GM18870 (cell line): ENCODE measurements around the gene PDZD2.
"Not testable (repeated sequence)": the region's sequence is repeated elsewhere in the genome, so short reads cannot be mapped to it uniquely, and the experiment has no call there.

Source experiments
- ATAC-seq: cut with Tn5 transposase; IDR thresholded peaks from one replicate; pipeline ENCODE4 v1.9.1; 2021; ENCODE audit warnings: moderate library complexity; ENCODE audit not compliant: unreplicated experiment

Gene PDZD2

DNA sequence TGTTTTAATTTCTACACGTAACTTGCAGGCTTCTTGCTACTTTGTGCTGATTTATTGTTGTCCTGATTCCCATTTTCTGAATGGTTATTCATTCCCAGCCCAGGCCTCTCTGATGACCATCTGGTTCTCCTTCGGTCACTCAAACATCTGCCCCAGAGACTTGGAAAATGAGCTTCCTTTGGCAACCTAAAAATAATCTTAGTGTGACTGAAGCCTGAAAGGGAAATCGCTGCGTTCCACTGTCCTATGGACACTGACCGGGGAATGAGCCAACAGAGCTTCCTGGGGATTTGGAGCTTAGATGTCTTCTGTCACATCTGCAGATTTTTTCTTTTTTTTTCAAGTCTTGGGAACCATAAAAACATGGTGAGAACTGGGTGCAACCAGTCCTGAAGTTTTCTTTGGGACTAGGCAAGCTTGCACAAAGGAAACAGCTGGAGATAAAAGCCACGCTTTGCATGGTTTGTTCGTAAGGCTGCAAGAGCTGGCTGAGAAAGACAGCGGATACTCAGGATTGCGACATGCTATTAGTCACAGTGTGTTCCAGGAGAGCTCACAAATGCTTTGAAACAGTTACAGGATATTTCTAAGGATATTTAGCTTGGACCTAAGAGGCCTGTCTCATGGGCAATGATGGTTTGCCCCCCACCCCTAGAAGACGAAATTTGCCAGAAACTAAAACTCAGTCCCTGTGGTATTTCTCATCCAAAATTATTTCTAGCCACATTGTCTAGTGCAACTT is 389.0 kb downstream of the PDZD2 start:
- ATAC-seq, result no peak

DNA sequence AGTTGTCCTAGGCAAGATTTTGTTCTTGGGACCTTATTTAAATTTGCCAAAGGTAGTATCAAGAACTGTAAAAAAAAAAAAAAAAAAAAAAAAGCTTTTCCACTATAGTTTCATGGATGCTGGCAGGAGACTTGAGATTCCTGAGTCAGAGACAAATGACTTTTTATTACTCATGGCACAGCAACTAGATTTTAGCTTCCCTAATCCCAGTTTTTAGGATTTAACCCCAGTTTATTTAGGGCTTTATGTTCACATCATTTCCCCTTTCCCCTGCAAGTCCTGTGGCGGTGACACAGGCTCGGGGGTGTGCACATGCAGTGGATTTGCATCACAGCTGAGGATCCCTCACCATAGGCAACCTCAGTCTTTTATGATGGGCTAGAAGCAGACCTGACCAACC is 390.3 kb downstream of the PDZD2 start:
- ATAC-seq, result no peak

DNA sequence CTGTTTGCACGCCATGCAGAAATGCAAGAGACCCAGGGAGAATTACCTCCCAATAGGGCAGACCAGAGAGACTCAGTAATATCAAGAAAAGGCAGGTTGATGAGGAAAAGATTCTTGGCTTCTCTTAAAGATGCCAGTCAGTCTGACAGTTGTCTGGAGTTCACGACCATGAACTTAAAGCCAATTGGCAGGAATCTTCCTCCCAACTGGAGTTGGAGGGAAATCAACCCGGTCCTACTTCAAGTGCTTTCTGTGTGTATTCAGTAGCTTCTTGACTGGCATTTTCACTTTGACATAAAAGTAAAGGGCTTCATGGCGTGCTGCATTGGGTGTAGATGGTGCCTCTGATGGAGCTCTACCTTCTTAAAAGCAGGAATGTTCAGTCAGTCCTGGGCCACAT is 390.9 kb downstream of the PDZD2 start:
- no peak for ATAC-seq

- ATAC-seq, result no peak
Observed at GRCh38 chr5:32030222-32030621, 391.3 kb downstream of the PDZD2 start.

- no peak for ATAC-seq
Observed at GRCh38 chr5:32030686-32031085, 391.8 kb downstream of the PDZD2 start.

GRCh38 chr5:32031089-32031488 is 392.2 kb downstream of the PDZD2 start:
- no peak for ATAC-seq

DNA sequence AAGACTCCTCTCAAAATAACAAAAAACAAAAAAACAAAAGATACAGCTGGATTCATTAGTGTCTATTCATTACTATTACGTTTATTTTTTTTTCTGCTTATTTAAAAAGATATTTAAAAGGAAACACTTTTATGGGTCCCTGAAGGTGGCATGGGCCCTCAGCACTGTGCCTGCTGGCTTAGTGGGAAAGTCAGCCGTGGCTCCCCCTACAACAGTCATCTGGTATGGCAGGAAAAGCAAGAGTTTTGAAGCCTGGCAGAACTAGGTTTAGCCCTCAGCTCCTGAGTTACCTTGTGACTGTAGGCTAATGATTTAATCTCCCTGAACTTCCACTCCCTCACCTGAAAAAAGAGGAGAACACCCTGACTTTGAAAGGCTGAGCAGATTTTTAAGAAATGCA is 399.6 kb downstream of the PDZD2 start:
- no peak for ATAC-seq

GRCh38 chr5:32039133-32039532 is 400.2 kb downstream of the PDZD2 start:
- not testable (repeated sequence) for ATAC-seq

DNA sequence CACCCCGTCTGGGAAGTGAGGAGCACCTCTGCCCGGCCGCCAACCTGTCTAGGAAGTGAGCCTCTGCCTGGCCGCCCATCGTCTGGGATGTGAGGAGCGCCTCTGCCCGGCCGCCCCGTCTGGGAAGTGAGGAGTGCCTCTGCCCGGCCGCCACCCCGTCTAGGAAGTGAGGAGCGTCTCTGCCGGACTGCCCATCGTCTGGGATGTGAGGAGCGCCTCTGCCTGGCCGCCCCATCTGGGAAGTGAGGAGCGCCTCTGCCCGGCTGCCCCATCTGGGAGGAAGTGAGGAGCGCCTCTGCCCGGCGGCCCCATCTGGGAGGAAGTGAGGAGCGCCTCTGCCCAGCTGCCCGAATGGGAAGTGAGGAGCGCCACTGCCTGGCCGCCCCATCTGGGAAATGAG is 400.7 kb downstream of the PDZD2 start:
- not testable (repeated sequence) for ATAC-seq

DNA sequence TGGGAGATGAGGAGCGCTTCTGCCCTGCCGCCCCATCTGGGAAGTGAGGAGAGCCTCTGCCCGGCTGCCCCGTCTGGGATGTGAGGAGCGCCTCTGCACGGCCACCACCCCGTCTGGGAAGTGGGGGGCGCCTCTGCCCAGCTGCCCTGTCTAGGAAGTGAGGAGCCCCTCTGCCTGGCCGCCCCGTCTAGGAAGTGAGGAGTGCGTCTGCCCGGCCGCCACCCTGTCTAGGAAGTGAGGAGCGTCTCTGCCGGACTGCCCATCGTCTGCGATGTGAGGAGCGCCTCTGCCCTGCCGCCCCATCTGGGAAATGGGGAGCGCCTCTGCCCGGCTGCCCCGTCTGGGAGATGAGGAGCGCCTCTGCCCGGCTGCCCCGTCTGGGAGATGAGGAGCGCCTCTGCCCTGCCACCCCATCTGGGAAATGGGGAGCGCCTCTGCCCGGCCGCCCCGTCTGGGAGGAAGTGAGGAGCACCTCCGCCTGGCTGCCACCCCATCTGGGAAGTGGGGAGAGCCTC is 401.3 kb downstream of the PDZD2 start:
- not testable (repeated sequence) for ATAC-seq

- ATAC-seq, result no peak
Observed at GRCh38 chr5:32042551-32042961, 403.6 kb downstream of the PDZD2 start.

GRCh38 chr5:32043105-32043504 is 404.2 kb downstream of the PDZD2 start:
- ATAC-seq, result no peak

GRCh38 chr5:32044434-32044833 is 405.5 kb downstream of the PDZD2 start:
- no peak for ATAC-seq

DNA sequence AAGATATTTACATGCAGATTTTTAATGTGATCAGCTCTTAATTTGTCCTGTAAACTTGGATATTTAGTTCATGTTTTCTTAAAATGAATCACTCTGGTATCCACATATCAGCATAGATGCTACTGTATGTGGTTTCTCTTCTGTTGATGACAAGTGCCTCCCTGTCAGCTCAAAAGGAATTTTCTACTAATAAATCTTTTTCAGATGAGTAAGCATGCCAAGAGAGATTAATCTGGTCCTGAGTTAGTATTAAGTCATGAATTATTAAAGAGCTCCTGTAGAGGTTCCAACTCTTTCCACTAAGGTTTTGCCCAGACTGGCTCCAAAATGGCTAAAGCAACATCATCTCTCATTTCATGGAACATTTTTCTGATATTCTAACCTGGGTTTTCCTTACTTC is 406.0 kb downstream of the PDZD2 start:
- ATAC-seq, result no peak

DNA sequence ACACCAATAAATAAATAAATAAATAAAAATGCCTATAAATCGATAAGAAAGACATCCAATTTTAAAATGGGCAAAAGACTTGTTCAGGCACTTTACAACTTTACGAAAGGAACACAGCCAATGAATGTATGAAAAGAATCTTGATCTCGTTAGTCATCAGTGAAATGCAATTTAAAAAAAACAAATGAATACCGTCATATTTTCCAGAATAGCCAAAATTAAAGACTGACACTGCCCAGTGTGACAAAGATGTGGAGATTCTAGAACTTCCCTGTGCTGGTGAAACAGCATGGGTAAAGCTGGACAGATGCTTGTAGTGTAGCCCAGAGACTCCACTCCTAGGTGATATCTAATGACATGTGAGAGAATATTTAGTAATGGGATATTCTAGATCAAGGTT is 408.1 kb downstream of the PDZD2 start:
- ATAC-seq, result no peak

DNA sequence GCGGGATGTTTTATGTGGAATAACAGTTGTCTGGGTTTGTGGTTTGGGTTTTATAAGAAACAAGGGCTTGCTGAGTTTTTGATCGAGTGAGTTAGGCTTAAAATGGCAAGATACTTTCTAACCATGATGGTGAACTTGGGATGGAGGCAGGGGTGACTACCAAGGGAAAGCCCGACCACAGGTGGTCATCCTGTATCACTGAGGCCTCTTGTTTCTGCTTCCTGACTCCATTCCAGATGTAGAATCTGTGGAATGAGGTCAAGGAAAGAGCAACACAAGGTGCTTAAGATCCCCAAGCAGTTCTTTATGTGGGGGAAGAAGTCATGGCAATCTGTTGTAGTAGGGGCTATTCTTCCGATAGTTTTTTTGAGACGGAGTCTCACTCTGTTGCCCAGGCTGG is 412.9 kb downstream of the PDZD2 start:
- no peak for ATAC-seq

GRCh38 chr5:32055891-32056866 is 417.2 kb downstream of the PDZD2 start:
- no peak for ATAC-seq

DNA sequence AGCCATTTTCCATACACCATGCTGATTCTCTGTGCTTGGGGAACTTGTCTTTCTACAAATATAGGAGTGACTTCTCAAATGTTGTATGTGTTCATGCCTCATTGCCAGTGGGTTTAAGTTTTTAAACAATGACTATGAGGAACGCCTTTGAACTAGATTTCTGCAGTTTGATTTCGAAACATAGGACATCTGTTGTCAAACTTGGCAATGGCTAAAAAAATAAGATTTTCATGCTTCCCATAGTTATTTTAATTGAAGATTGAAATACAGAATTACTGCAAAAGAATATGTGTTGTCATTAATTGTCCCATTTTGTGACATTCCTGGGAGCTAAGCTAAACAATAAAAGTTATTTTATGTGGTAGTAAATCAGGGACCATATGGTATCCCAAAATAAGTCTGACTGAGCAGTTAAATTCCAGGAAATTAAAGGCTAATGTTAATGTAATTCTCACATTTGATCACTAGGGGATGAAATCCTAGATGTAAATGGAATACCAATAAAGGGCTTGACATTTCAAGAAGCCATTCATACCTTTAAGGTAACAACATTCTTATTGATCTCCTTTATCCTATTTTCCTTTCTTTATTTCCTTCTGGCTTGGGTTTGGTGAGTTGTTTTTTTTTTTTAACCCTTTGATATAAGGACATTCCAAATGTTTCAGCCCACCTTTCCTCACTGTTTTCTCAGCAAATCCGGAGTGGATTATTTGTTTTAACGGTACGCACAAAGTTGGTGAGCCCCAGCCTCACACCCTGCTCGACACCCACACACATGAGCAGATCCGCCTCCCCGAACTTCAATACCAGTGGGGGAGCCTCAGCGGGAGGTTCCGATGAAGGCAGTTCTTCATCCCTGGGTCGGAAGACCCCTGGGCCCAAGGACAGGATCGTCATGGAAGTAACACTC is 418.5 kb downstream of the PDZD2 start:
- no peak for ATAC-seq

DNA sequence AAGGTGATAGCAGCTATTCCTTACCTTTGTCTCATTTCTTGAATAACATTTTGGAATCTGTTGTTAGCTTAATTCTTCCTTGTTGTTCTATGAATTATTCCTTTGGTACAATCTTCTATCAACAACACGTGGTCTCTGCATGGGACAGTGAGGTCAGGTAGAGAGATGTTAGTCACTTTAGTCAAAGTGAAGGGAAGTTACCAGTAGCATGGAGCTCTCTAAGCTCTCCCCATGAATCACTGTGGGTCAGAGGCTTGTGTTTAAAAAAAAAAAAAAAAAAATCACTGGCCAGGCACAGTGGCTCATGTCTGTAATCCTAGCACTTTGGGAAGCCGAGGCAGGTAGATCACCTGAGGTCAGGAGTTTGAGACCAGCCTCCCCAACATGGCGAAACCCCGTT is 419.2 kb downstream of the PDZD2 start:
- ATAC-seq, result no peak

DNA sequence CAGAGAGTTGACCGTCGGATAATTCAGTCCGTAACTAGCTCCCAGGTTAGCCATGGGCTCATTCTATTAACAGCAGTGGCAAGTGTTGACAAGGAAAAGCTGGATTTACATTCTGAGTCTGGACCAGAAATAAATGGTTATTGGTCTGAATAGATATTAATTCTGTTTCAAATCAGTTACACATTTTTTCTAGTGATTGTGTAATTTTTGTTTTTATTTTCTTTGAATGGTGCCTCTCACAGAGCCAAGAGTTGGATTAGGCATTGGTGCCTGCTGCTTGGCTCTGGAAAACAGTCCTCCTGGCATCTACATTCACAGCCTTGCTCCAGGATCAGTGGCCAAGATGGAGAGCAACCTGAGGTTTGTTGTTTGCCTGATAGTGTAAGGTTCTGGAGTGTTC is 420.1 kb downstream of the PDZD2 start:
- no peak for ATAC-seq
